Measurements from ENCODE around the gene SPDYE3.
"Not testable (repeated sequence)": the region's sequence is repeated elsewhere in the genome, so short reads cannot be mapped to it uniquely, and the experiment has no call there.

Gene SPDYE3

DNA sequence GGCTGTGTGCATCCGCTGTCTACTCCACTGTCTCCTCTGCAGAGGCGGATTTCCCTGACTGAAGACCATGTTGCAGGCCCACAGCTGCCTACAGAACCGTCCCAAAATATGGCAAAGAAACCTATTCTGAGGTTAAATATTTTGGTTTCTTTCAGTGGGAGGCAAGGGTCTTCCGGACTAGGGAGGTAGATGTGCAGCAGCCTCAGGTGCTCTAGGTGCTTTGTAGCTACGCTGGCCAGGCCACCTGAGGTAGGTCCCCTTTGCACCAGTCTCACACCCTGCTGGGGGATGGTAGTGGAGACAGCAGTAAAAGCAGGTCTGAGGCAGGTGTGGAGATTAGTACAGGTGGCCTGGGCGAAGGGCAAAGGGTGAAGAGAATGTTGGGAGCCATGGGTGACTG is 42.3 kb downstream of the SPDYE3 start:
- DNase-seq (ENCODE audit: low read depth): no peak

DNA sequence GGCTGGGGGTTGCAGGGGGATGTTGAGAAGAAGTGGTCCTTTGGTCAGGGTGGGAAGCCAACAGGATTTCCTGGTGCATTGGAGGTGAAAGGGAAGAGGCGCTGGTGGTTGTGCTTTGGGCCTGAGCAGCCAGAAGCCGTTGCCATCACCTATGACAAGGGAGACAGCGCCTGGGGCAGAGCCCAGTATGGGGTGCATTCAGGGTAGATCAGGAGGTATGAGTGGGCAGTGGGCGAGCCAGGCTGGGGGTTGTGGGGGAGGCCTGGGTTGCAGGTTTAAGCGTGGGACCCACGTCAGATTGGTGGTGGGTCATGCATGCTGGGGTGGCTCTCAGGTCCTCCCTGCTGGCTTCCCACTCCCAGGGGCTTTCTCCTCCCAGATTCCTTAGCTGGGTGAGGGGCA is 44.2 kb downstream of the SPDYE3 start:
- no peak for DNase-seq (ENCODE audit: low read depth)

DNA sequence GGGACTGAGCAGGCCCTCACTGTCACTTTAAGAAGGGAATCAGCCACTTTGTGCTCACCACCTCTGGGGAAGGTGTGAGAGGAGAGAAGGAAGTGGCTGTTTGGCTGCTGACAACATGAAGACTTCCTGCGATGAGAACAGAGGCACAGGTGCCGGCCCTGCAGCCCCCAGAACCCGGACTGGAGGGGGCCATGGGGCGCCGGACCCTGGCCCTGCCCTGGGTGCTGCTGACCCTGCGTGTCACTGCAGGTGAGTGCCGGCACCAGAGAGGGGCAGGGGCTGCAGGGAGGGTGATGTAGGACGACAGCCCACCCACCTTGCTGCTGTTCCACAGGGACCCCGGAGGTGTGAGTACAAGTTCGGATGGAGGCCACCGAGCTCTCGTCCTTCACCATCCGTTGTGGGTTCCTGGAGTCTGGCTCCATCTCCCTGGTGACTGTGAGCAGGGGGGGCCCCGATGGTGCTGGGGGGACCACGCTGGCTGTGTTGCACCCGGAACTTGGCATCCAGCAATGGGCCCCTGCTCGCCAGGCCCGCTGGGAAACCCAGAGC is 44.8 kb downstream of the SPDYE3 start:
- not testable (repeated sequence) for DNase-seq (ENCODE audit: low read depth)

DNA sequence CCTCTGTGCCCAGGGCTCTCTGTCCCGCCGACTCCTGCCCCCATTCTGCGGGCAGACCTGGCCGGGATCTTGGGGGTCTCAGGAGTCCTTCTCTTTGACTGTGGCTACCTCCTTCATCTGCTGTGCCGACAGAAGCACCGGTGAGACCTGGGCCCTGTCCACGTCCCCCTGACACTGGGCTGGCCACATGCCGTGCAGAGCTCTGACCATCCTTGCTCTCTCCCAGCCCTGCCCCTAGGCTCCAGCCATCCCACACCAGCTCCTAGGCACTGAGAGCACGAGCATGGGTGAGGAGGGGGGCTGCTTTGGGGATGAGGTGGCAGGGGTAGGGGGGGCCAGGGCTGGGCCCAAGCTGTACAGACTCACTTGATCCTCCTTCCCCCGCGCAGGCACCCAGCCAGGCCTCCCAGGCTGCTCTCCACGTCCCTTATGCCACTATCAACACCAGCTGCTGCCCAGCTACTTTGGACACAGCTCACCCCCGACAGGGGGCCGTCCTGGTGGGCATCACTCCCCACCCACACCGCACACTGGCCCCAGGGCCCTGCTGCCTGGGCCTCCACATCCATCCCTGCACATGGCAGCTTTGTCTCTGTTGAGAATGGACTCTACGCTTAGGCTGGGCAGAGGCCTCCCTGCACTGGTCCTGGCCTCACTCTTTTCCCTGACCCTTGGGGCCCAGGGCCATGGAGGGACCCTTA is 45.6 kb downstream of the SPDYE3 start:
- no peak for DNase-seq (ENCODE audit: low read depth)

DNA sequence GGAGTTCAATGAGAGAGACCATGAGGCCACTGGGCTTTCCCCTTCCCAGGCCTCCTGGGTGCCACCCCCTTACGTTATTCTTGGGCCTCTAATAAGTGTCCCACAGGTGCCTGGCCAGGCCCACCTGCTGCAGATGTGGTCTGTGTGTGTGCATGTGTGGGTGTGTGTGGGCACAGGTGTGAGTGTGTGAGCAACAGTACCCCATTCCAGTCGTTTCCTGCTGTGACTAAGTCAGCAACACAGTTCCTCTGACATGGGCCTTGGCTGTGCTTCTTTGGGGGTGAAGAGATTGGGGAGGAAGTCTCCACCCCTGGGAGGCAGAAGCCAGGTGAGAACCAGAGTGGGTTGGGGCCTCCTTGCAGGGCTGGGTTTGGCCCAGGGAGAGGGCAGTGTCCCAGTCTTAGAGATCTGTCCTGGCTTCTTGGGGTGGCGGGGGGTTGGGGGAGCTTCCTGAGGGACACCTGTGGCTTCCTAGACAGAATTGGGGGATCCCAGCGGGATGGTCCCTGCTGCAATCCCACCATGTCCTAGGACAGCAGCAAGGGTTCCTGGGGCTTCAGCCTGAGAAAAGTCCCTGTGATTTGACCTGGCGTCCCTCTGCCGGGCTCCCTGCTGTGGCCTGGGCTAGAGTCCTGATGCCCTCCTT is 46.3 kb downstream of the SPDYE3 start:
- DNase-seq (ENCODE audit: low read depth): no peak

DNA sequence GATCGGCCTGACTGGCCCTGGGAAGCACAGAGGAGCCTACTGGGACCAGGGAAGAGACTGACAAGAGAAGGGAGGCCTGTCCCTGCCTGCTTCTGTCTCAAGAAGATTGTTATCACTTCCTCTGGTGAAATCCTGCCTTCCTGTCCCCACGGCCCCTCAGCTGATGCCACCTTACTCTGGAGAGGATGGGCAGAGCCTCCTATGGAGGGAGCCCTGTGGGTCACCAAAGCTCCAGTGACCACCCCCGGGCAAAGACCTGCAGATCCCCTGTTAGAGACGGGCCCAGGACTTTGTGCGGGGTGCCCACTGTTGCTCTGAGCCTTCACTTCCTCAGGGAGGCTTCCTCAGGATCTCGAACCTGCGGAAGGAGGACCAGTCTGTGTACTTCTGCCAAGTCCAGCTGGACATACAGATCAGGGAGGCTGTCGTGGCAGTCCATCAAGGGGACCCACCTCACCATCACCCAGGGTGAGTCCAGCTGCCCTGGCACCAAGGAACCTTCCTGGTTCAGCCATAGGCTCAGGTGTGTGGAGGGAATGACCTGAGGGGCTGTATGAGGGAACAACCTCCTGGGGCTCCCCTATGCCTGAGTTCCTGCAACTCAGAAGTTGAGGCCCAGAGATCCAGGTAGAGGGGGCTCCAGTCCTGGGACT is 49.0 kb downstream of the SPDYE3 start:
- DNase-seq (ENCODE audit: low read depth): no peak

DNA sequence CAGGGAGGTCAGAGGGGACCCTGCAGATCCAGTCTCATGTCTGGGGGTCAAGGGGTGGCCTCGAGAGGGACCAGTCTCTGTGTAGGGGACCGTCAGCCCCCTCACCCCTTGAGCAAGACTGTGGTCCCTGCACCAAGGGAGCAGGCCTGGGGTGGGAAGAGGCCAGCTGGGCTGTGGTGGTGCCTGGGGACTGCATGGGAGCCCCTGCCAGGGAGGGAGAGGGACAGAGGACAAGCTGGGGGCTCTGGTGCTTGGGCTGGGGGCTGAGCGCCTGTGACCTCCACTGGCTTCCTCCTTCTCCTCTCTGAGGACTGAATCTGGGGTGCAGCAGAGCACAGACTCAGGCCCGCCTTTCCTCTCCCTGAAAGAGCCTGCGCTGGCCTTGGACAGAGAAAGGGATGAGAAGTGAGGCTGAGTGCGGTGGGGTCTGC is 49.6 kb downstream of the SPDYE3 start:
- DNase-seq (ENCODE audit: low read depth): no peak

DNA sequence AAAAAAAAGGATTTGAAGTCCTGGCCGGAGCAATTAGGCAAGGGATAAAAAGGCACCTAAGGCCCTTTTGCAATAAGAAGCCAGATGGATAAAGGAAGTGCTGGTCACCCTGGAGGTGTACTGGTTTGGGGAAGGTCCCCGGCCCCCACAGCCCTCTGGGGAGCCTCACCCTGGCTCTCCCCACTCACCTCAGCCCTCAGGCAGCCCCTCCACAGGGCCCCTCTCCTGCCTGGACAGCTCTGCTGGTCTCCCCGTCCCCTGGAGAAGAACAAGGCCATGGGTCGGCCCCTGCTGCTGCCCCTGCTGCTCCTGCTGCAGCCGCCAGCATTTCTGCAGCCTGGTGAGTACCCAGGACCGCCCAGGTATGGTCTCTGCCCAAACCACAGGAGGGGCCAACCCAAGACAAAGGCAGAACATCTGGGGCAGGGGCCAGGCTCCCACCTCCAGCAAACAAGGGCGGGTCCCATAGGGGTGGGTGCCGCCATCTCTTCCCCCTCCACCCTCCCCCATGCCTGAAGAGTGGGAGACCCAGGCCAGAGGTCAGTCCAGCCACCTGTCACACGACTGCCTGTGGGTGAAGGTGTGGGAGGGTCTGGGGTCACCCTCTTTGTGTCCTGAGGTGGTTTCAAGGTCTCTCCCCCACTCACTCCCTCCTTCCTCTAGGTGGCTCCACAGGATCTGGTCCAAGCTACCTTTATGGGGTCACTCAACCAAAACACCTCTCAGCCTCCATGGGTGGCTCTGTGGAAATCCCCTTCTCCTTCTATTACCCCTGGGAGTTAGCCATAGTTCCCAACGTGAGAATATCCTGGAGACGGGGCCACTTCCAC is 50.7 kb downstream of the SPDYE3 start, which contains the start of gene PILRB:
Gene PILRB (plus strand): TSS at position 91 of the 830 bp plus-strand sequence. CDS start 186 bp downstream, at position 277.
- DNase-seq (ENCODE audit: low read depth): no peak

DNA sequence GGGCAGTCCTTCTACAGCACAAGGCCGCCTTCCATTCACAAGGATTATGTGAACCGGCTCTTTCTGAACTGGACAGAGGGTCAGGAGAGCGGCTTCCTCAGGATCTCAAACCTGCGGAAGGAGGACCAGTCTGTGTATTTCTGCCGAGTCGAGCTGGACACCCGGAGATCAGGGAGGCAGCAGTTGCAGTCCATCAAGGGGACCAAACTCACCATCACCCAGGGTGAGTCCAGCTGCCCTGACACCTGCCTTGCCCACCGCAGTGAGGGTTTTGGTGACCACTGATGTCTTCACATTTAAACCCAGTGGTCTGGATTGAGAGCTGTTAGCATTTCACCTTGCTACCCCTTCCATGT is 51.3 kb downstream of the SPDYE3 start:
- no peak for DNase-seq (ENCODE audit: low read depth)

DNA sequence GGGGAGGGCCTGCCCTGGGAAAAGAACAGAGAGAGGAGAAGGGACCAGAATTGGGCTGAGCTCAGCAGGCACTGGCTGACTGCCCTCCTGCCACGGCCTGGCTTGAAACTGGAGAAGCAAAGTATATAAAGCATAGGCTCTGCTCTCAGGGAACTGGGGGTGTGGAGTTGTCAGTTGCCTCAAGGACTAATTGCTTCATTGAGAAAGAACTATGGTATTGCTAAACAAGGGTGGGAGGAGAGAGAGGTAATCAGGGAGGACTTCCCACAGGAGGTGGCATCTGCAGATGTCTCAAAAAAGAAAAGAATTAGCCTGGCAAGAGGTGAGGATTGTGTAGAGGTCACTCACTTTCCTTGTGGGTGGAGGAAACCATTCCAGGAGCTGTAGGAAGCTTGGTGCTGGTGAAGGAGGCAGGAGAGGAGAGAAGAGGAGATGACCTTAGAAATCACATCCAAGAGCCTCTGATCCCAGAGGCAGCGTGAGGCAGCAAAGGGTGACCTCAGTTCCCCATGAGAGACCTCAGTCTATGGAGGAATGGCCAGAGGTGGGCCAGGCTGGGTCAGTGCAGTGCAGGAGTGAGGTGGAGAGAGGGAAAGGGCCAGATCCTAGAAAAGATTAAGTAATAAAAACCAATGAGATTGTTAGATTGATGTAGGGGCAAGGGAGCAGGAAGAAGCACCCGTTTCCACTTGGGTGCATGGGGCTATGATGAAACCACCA is 52.8 kb downstream of the SPDYE3 start:
- DNase-seq (ENCODE audit: low read depth): no peak

DNA sequence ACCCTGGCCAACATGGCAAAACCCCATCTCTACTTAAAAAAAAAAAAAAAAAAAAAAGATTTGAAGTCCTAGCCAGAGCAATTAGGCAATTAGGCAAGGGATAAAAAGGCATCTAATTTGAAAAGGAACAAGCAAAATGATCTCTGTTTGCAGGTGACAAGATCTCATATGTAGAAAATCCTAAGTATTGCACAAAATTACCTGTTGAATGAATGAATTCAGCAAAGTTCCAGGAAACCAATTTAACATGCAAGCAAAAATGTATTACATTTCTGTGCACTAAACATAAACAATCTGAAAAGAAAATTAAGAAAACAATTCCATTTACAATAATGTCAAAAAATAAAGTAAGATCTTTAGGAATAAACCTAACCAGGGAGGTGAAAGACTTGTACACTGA is 55.6 kb downstream of the SPDYE3 start:
- no peak for DNase-seq (ENCODE audit: low read depth)

DNA sequence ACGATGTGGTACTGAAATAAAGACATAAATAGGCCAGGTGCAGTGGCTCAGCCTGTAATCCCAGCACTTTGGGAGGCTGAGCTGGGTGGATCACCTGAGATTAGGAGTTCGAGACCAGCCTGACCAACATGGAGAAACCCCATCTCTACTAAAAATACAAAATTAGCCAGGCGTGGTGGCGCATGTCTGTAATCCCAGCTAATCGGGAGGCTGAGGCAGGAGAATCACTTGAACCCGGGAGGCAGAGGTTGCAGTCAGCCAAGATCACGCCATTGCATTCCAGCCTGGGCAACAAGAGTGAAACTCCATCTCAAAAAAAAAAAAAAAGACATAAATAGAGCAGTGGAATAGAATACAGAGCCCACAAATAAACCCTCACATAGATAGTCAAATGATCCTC is 56.3 kb downstream of the SPDYE3 start:
- not testable (repeated sequence) for DNase-seq (ENCODE audit: low read depth)

DNA sequence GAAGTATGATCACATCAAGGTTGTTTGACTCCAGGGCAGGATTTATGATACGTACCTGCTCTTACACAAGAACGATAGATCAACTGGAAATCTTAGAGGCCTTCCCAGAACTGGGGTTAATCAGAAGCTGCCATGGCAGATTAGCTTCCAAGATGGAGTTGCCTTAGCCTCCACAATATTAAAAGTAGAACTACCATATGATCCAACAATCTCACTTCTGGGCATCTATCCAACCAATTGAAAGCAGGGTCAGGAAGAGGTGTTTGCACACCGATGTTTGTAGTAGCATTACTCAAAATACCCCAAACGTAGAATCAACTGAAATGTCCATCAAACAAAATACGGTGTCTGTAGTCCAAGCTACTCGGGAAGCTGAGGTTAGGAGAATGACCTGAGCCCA is 57.0 kb downstream of the SPDYE3 start:
- no peak for DNase-seq (ENCODE audit: low read depth)

DNA sequence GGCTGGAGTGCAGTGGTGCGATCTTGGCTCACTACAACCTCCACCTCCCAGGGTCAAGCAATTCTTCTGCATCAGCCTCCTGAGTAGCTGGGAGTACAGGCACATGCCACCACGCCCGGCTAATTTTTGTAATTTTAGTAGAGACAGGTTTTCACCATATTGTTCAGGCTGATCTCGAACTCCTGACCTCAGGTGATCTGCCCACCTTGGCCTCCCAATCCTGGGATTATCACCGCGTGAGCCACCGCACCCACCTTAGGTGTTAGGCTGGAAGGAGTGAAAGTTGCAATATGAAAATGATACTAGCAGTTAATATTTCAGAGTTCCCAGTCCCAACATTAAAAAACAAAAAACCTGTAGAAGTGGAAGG is 58.5 kb downstream of the SPDYE3 start:
- not testable (repeated sequence) for DNase-seq (ENCODE audit: low read depth)

DNA sequence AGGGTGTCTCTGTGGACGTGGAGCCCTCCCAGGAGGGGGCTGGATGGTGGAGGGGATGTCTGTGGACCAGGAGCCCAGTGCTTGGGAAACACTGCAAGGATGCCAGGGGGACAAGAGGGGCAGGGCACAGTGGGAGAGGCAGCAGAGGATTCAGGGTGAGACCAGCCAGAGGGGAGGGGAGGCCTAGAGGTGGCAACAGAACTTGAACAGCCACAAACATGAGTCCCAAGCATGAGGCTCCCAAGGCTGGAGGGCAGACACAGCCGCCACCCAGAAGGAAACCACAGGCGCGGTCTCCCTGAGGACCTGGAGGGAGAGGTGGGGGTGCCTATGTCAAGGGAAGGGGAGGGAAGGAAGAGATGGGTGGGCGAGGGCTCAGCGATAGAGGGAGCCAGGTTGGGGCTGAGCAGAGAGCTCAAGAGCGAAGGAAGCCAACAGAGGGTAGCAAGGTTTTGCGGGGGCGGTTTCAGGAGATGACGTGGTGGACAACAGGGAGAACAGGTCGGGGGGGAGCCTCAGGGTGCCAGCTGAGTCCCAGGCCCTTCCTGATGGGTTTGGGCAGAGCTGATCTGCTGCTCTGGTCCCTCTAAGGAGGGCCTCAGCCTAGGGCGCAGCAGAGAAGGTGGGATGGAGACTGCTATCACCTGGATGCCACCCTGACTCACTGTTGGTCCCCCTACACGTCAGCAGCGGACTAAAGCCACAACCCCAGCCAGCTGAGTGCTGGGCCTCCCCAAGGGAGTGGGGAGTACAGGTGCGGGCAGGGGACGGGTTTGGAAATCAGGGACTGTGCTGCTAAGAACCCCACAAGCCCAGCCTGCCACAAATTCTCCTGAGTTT is 59.1 kb downstream of the SPDYE3 start:
- no peak for DNase-seq (ENCODE audit: low read depth)

DNA sequence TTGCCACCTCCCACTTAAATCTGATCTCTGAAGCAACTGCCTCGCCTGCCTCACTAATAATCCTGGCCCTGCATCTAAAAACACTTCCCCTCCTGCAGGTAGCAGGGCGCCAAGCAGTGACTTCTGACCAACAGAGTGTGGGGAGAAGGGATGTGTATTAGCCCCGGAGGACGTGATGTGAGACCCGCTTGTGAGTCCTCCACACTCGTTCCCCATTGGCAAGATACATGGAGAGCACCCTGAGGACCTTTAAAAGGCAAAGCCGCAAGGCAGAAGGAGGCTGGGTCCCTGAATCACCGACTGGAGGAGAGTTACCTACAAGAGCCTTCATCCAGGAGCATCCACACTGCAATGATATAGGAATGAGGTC is 59.7 kb downstream of the SPDYE3 start:
- no peak for DNase-seq (ENCODE audit: low read depth)

DNA sequence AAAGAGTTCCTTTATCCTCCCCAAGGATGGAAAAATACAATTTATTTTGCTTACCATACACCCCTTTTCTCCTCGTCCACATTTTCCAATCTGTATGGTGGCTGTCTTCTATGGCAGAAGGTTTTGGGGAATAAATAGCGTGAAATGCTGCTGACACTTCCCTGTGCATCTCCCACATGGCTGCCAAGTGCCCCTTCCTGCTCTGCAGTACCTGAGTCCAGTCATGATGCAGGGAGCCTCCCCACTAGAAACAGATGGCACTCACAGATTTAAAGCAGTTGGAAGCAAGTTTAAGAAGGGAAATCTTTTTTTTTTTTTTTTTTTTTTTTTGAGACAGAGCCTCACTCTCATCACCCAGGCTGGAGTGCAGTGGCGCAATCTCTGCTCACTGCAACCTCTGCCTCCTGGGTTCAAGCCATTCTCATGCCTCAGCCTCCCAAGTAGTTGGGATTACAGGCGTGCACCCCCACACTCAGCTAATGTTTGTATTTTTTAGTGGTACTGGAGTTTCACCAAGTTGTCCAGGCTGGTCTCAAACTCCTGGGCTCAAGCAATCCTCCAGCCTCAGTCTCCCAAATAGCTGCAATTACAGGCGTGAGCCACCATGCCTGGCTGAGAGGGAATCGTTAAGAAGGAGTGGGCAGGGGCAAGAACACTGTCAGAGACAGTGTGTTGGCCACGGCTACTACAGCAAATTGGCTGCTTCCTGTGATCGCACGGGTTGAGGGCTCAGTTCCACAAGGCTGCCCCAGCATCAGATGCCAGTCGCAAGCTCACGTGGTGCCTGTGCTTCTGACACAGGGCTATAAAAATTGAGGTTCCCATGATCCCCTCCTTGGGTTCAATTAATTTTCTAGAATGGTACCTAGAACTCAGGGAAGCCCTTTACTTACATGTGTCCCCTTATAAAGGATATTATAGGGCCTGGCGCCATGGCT is 60.4 kb downstream of the SPDYE3 start:
- DNase-seq (ENCODE audit: low read depth): no peak

DNA sequence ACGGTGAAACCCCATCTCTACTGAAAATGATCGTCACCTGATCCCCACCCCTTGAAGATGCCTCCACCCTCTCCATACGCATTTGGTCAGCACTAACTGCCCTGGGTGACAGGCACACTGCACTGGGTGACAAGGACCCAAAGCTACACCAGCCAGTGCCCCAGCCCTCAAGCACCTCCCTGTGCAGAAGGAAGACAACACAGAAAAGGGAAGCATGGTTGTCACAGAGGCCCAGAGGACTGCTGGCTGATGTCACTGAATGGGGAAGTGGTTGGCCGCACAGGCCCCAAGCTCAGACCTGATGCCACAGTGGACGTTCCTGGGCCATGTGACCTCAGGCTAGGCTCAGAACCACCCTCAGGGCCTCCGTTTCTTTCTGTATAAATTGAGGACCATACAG is 61.6 kb downstream of the SPDYE3 start:
- peak; percentile 84 for DNase-seq (ENCODE audit: low read depth)

DNA sequence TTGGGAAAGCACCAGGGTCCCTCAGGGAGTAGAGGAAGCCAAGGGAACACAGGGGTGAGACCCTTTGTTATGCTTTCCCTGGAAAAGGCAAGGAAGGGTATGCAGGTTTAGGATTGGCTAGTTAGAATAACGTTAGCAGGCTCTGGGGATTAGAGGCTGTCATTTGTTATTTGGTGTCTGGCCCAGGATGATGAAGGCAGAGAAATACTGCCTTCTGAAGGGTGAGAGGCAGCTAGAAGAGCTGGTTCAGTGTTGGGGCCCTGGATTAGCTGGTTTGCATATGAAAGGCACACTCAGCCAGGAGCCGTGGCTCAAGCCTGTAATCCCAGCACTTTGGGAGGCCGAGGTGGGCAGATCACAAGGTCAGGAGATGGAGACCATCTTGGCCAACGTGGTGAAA is 62.8 kb downstream of the SPDYE3 start:
- DNase-seq (ENCODE audit: low read depth): no peak

DNA sequence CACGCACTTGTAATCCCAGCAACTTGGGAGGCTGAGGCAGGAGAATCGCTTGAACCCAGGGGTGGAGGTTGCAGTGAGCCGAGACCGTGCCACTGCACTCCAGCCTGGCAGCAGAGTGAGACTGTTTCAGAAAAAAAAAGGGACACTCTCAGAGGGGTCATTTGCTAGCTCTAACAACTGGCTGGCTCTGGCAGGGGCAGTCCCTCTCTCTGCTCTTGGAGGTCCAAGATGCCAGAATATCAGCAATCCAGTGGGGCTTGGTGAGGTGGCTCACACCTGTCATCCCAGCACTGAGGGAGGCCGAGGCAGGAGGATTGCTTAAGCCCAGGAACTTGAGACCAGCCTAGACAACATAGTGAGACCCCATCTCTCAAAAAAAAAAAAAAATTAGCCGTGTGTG is 63.2 kb downstream of the SPDYE3 start:
- no peak for DNase-seq (ENCODE audit: low read depth)

All from CMK (cell line).